Activated naive CD8-positive, alpha-beta T cell treated with anti-CD3 and anti-CD28 coated beads, Interleukin-2, amount 50 U/mL, for 24 hours (primary cell): Measurements from ENCODE around the gene SUMF1.
A peak's percentile ranks its signal among the peaks of the same experiment; 100 is the strongest.
"Not testable (repeated sequence)": the region's sequence is repeated elsewhere in the genome, so short reads cannot be mapped to it uniquely, and the experiment has no call there.

ENCODE experiments used
- ATAC-seq: fragments of 150-1000 bp; cut with Tn5 transposase; one replicate; pipeline ENCODE4 v1.10.0; 2021
- DNase-seq: peaks from one replicate; pipeline ENCODE4 v3.0.0; 2021
- H3K27ac Mint-ChIP-seq: one replicate; pipeline ENCODE4 v1.8.0; 2021; ENCODE audit warnings: mild to moderate bottlenecking, mixed read lengths
- H3K27me3 Mint-ChIP-seq: one replicate; pipeline ENCODE4 v1.8.0; 2021; ENCODE audit warnings: mixed read lengths
- H3K36me3 Mint-ChIP-seq: one replicate; pipeline ENCODE4 v1.8.0; 2021; ENCODE audit warnings: low read depth, mixed read lengths
- H3K4me1 Mint-ChIP-seq: one replicate; pipeline ENCODE4 v1.8.0; 2021; ENCODE audit warnings: mixed read lengths
- H3K4me3 Mint-ChIP-seq: one replicate; pipeline ENCODE4 v1.8.0; 2021; ENCODE audit warnings: mild to moderate bottlenecking, moderate library complexity, mixed read lengths
- H3K9me3 Mint-ChIP-seq: one replicate; pipeline ENCODE4 v1.8.0; 2021; ENCODE audit warnings: mixed read lengths

Gene SUMF1

DNA sequence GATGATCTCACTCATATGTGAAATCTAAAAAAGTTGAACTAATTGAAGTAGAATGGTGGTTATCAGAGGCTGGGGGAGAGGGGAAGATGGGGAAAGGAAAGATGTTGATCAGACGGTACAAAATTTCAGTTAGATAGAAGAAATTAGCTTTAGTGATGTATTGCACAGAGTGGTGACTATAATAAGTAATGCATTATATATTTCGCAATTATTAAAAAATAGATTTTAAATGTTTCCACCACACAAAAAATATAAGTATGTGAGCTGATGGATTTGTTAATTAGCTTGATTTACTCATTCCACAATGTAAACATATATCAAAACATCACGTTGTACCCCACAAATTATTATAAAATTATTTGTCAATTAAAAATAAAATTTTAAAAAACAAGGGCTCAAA, 8.1 kb downstream of the SUMF1 start:
- DNase-seq (no peak), ATAC-seq (no peak)
- Mint-ChIP-seq H3K27me3 (no peaks in the 10 kb centered on the region), H3K9me3 (no peaks in the 10 kb centered on the region), H3K36me3 (peaks cover 2% of the 10 kb centered on the region), H3K4me3 (no peak overlapping the region), H3K27ac (no peak overlapping the region), H3K4me1 (peaks cover 13% of the 10 kb centered on the region)

DNA sequence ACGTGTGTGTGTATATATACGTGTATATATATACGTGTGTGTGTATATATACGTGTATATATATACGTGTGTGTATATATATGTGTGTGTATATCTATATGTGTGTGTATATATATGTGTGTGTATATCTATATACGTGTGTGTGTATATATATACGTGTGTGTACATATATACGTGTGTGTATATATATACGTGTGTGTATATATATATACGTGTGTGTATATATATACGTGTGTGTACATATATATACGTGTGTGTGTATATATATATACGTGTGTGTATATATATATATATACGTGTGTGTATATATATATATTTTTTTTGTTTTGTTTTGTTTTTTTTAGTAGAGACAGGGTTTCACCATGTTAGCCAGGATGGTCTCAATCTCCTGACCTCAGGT, 10.3 kb downstream of the SUMF1 start:
- H3K4me1 Mint-ChIP-seq, ATAC-seq, DNase-seq, H3K36me3 Mint-ChIP-seq, H3K27me3 Mint-ChIP-seq, H3K9me3 Mint-ChIP-seq, H3K27ac Mint-ChIP-seq, H3K4me3 Mint-ChIP-seq: not testable (repeated sequence)

DNA sequence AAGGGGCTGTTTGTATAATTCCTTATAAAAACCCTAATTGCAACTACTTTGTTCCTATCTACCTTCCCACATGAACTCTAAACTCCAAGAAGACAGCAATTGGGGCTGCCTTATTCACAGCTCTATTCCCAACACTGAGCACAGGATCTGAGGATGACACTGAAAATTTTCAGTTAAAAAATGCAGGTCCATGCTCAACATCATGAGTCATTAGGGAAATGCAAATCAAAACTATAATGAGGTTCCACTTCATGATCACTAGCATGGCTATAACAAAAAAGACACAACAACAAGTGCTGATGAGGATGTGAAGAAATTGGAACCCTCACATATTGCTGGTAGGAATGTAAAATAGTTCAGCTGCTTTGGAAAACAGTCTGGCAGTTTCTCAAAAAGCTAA, 12.9 kb downstream of the SUMF1 start:
- Mint-ChIP-seq H3K27ac (no peak overlapping the region), H3K9me3 (no peaks in the 10 kb centered on the region), H3K27me3 (no peaks in the 10 kb centered on the region), H3K4me1 (peaks cover 4% of the 10 kb centered on the region), H3K36me3 (peaks cover 8% of the 10 kb centered on the region), H3K4me3 (no peak overlapping the region)
- DNase-seq, result no peak
- ATAC-seq, result no peak

DNA sequence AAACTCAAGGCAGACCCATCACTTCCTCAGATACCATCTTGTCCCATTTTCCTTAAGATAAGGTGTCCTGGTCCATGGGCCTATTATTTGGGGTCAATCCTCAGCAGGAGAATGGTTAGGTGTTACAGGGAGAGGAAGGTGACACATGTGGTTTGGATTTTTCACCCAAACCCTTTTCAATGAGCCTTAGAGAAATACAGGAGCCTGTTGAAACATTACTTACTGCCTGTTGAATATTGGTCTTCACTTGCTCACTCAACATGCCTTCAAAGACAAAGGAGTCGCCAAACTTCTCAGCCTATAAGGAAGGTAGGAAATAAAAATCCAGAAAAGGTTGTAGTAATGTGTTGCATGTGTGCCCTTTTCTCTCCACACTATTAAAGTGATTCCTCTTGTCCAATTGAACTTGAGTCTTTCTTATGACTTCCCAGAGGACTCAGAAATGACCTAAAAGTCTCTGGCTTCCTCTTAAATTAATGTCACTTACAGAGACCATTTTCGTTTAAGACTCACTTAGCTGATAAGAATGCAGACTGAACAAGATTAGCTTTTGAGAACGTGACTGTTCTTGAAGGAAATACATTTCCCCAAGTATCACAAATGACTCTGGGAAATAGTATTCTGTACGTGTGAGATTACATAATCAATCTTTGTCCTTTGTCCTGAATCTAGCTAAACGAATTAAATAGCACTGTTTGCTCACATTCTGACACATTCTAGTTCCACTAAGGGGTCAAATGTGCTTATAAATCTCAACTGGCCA, 17.8 kb downstream of the SUMF1 start:
- DNase-seq (no peak), ATAC-seq (no peak)
- no peaks in the 10 kb centered on the region for H3K9me3 Mint-ChIP-seq

DNA sequence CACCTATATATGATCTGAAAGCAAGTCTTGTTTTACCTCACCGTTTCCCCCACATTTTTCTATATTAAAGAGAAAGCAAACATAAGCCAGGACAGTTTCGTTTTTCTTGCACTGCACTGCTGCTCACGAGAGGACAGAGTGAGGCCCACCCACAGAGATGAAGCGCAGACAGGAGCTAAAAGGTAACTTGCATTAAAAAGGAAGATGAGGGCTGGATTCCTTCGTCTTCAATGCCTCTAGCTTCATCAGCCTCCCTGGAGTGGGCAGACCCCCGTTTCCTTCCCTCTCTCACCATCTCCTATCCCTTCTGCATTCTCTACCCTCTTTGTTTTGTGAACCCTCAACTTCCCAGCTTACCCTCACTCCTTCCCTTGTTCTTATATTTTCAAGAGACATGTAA, 18.9 kb downstream of the SUMF1 start:
- no peak overlapping the region for H3K4me3 Mint-ChIP-seq
- DNase-seq (no peak), ATAC-seq (no peak)
- H3K27ac Mint-ChIP-seq, result no peak overlapping the region
- H3K4me1 Mint-ChIP-seq, result no peaks in the 10 kb centered on the region
- no peaks in the 10 kb centered on the region for H3K9me3 Mint-ChIP-seq
- H3K36me3 Mint-ChIP-seq, result peaks cover 12% of the 10 kb centered on the region
- H3K27me3 Mint-ChIP-seq, result no peaks in the 10 kb centered on the region

More for the DNA sequence above, 17.8 kb downstream of the SUMF1 start:
- H3K27ac Mint-ChIP-seq, result no peak overlapping the region
- H3K4me1 Mint-ChIP-seq, result peaks cover 2% of the 10 kb centered on the region
- H3K27me3 Mint-ChIP-seq, result no peaks in the 10 kb centered on the region
- H3K4me3 Mint-ChIP-seq, result no peak overlapping the region
- peaks cover 14% of the 10 kb centered on the region for H3K36me3 Mint-ChIP-seq

DNA sequence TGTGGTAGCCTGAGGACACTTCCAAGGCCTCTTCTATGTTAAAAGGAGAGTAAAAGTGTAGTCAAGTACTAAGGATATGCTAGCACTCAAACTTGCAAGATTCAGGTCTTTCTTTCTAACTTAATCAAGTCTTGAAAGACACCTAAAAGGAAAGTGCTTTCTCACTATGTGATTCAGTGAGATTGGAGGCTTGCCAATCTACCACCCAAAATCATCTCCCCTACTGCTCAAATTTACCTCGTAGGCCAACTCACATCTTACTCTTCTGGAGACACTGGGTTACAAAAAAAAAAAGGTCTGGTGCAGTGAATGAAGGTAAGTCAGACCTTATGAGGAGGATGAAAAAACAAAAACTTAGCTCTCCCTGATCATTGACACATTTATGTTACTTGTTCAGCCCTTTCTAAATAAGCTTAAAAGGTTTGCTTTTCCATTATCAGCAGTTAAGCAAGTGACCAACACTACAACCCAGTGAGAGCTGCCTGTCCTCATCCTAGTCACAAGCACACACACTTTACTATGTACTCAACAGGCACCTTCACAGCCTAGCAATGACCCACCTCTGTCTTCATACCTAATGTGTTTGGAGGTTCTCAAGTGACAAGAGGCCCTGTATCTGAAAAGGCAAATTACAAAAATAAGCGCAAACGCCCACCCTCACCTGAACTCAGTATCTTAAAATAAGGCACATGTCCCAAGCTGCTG, 19.6 kb downstream of the SUMF1 start:
- Mint-ChIP-seq H3K27me3 (no peaks in the 10 kb centered on the region), H3K4me3 (no peak overlapping the region), H3K9me3 (no peaks in the 10 kb centered on the region), H3K4me1 (no peaks in the 10 kb centered on the region), H3K27ac (no peak overlapping the region), H3K36me3 (peaks cover 16% of the 10 kb centered on the region)
- DNase-seq (no peak), ATAC-seq (no peak)

DNA sequence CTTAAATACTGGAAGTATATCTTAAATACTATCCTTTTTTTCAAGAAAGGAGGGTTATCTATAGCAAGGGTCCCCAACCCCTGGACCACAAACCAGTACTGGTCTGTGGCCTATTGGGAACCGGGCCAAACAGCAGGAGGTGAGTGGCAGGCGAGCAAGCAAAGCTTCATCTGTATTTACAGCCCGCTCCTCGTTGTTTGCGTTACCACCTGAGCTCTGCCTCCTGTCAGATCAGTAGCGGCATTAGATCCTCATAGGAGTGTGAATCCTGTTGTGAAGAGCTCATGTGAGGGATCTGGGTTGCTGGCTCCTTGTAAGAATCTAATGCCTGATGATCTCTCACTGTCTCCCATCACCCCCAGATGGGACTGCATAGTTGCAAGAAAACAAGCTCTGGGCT, 26.1 kb downstream of the SUMF1 start:
- ATAC-seq (no peak), DNase-seq (no peak)
- H3K9me3 Mint-ChIP-seq, result no peaks in the 10 kb centered on the region
- H3K4me3 Mint-ChIP-seq, result no peak overlapping the region
- no peaks in the 10 kb centered on the region for H3K27me3 Mint-ChIP-seq
- H3K36me3 Mint-ChIP-seq, result peaks cover 16% of the 10 kb centered on the region
- no peaks in the 10 kb centered on the region for H3K4me1 Mint-ChIP-seq
- H3K27ac Mint-ChIP-seq, result no peak overlapping the region

DNA sequence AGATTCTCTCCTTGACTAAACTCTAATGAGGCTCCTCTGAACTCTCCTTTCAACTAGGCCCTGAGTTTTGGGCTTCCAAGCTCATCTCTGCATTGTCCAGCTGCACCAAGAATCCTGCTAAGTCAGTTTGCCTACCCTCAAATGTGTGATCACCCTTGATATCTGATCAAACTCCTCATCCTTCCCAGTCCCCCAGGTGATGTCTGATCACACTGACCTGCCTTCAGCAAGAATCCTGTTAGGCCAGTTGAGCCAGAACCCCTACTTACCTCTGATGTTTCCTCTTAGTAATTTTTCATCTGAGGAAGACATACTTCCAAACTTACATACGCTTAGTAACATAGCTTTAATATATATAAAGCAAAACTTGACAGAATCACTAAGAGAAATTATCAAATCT, 28.8 kb downstream of the SUMF1 start:
- DNase-seq (no peak), ATAC-seq (no peak)
- Mint-ChIP-seq H3K36me3 (peaks cover 18% of the 10 kb centered on the region), H3K9me3 (no peaks in the 10 kb centered on the region), H3K27ac (no peak overlapping the region), H3K4me1 (no peaks in the 10 kb centered on the region), H3K4me3 (no peak overlapping the region), H3K27me3 (no peaks in the 10 kb centered on the region)

DNA sequence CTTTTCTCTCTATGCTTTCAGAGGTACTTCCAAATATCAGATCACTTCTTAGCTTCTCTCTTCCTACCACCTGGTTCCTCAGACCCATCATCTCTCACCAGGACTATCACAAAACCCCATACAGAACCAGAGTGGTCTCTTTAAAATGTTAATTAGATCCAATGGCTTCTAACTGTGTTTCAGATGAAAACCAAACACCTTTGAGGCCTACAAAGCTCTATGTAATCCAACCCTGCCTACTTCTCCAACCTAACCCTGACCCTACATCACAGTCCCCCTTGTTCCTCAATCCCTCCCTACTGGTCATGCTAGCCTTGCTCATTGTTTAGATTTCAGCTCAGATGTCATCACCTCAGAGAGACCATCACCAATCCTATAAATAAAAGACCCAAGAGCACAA, 34.8 kb downstream of the SUMF1 start:
- DNase-seq (no peak), ATAC-seq (no peak)
- no peak overlapping the region for H3K27ac Mint-ChIP-seq
- no peak overlapping the region for H3K4me3 Mint-ChIP-seq
- H3K36me3 Mint-ChIP-seq, result peaks cover 23% of the 10 kb centered on the region
- peaks cover 3% of the 10 kb centered on the region for H3K9me3 Mint-ChIP-seq
- peaks cover 2% of the 10 kb centered on the region for H3K4me1 Mint-ChIP-seq
- H3K27me3 Mint-ChIP-seq, result no peaks in the 10 kb centered on the region

DNA sequence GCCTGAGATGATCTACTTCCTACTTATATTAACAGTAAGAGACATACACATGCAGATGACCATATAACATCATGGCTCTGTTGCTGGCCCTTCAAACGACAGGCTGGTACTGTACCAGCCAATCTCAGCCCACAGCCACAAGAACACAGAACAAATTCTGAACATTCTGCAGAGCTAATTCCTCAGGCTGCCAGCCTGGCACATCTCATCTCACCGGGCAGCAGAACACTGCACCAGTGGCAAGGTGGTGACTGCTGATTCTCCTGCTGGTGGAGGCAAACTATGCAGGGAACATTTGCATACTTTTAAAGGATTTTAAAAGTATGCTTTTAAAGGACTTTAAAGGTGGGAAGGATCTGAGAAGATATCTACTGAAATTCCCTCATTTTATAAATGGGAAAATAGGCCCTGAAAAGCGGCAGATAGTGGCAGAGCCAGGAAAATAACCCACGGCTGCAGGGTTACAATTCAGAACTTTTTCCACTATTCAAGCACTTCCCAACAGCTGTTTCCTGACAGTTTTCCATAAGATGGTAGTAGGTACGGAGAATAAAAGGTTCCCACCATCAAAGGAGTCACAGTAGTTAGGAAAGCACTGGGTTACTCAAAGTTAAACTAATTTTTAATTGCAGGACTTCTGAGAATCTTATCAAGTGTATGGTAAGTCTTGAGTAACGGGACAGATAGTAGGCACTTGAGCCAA, 37.3 kb downstream of the SUMF1 start:
- Mint-ChIP-seq H3K27me3 (no peaks in the 10 kb centered on the region), H3K4me1 (peaks cover 25% of the 10 kb centered on the region), H3K9me3 (peaks cover 9% of the 10 kb centered on the region), H3K4me3 (no peak overlapping the region), H3K27ac (no peak overlapping the region), H3K36me3 (peaks cover 30% of the 10 kb centered on the region)
- no peak for ATAC-seq
- no peak for DNase-seq

DNA sequence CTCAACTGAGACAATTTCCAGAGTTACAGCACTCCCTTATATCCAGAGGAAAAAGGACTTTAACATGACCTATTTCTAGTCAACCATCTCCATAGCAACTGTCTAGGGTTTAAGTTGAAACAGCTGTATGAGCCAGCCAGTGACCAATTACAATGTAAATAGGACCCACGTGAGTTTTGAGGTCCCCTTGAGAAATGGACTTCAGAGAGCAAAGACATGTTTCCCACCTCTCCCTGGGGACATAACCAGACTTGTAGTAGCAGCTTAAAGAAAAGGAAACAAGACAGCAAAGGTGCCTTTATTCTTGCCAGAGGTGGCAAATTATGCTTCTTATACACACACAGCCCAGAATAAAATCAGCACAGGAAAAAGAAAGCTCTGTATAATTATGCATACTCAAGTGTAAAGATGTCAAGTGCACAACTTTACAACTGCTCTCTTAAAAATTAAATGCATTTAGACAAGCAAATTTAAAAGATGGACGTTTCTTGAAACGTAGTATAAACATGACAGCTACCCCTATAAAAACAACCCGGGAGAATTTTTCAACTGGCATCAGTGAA, 40.2 kb downstream of the SUMF1 start:
- ATAC-seq, result peak; percentile 58
- no peak for DNase-seq
- peaks cover 30% of the 10 kb centered on the region for H3K4me1 Mint-ChIP-seq
- no peak overlapping the region for H3K4me3 Mint-ChIP-seq
- no peaks in the 10 kb centered on the region for H3K27me3 Mint-ChIP-seq
- peaks cover 19% of the 10 kb centered on the region for H3K36me3 Mint-ChIP-seq
- peaks cover 9% of the 10 kb centered on the region for H3K9me3 Mint-ChIP-seq
- peak overlapping the region; percentile 84 for H3K27ac Mint-ChIP-seq

DNA sequence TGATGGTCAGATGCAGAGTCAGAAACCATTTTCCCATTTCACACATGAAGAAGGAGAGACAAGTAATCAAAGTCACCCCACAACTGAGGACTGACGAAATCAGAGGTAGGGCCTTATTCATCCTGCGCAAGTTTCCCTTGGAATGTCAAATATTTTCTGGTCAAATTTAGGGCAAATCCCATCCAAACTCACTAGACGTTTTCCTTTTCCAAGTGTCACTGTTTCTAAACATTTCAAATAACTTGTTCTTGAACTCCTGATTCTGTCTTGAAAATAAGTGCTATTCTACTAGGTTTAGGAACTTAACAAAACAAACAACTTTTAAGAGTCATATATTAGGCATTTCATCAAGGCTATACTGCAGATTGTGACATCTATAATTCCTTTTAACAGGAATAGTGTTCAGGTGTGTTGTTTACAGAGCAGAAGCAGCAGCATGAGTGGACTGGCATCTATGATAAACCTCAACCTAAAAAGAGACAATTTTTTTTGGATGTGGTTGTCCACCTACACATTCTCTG, 40.7 kb downstream of the SUMF1 start:
- Mint-ChIP-seq H3K27ac (peak overlapping the region; percentile 84), H3K4me1 (peaks cover 36% of the 10 kb centered on the region), H3K36me3 (peaks cover 15% of the 10 kb centered on the region), H3K4me3 (no peak overlapping the region), H3K9me3 (peaks cover 8% of the 10 kb centered on the region), H3K27me3 (no peaks in the 10 kb centered on the region)
- DNase-seq, result no peak
- ATAC-seq, result no peak

DNA sequence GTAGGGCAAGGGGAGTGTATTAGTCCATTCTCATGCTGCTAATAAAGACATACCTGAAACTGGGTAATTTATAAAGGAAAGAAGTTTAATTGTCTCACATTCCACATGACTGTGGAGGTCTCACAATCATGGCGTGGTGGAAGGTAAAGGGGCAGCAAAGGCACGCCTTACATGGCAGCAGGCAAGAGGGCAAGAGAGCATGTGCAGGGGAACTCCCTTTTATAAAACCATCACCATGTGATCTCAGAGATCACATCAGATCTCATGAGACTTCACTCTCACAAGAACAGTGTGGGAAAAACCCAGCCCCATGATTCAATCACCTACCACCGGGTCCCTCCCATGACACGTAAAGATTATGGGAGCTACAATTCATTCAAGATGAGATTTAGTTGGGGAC, 41.4 kb downstream of the SUMF1 start:
- DNase-seq (peak; percentile 23), ATAC-seq (peak; percentile 56)
- Mint-ChIP-seq H3K36me3 (peaks cover 13% of the 10 kb centered on the region), H3K27ac (peak overlapping the region; percentile 84), H3K9me3 (peaks cover 6% of the 10 kb centered on the region), H3K27me3 (no peaks in the 10 kb centered on the region), H3K4me3 (no peak overlapping the region), H3K4me1 (peaks cover 42% of the 10 kb centered on the region)

DNA sequence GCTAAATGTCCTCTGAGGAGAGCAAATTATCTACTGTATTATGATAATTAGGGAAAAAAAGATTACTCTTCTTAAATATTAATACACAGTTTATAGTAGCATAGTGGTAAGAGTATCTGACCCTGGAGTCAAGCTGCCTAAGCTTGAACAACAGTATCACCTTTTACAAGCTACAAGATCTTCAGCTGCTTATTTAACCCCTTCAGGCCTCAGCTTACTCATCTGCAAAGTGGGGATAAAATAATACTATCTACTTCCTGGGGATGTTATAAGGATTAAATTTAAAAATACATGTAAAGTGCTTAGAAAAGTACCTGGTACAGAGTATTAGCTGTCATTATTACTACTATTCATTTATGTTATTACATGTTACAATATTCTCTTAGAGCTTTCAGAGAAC, 42.0 kb downstream of the SUMF1 start:
- ATAC-seq, result no peak
- Mint-ChIP-seq H3K36me3 (peaks cover 10% of the 10 kb centered on the region), H3K9me3 (peaks cover 6% of the 10 kb centered on the region)

More for the DNA sequence above, 42.0 kb downstream of the SUMF1 start:
- Mint-ChIP-seq H3K4me1 (peaks cover 46% of the 10 kb centered on the region), H3K27ac (peak overlapping the region; percentile 84), H3K4me3 (no peak overlapping the region), H3K27me3 (no peaks in the 10 kb centered on the region)
- DNase-seq, result no peak
